HG03196 (cell line): ENCODE data around the gene MRPS6.

Experiments
- ATAC-seq: cut with Tn5 transposase; IDR thresholded peaks from one replicate; pipeline ENCODE4 v1.9.1; 2021; ENCODE audit not compliant: unreplicated experiment

The MRPS6 gene

GRCh38 chr21:34131586-34131985, 58.2 kb downstream of the MRPS6 start:
- ATAC-seq, result no peak

DNA sequence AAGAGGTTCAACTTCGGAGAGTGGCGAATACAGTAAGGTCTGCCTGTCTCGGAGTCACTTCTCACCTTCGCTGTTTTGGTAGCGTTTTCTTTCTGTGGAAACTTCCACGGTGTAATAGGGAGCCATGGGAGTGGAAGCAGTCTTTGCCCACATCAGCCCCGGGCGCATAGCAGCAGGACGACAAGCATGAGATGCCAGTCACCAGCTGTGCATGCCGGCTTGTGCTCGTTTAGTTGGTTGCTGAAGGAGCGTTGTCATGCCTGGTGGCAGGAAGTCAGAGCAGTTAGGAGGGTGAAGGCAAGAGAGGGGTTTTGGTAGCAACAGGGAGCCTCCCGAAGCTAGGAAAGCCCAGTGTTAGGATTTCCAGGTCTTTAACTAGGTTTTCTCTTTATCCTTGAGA, 58.8 kb downstream of the MRPS6 start:
- no peak for ATAC-seq

- no peak for ATAC-seq
These were observed 59.5 kb downstream of the MRPS6 start for GRCh38 chr21:34132926-34133325.

GRCh38 chr21:34133392-34133791, 60.0 kb downstream of the MRPS6 start:
- ATAC-seq, result no peak

- no peak for ATAC-seq
These were observed 60.4 kb downstream of the MRPS6 start for GRCh38 chr21:34133802-34134201.

- ATAC-seq, result no peak
These were observed 62.0 kb downstream of the MRPS6 start for GRCh38 chr21:34135330-34135729.

DNA sequence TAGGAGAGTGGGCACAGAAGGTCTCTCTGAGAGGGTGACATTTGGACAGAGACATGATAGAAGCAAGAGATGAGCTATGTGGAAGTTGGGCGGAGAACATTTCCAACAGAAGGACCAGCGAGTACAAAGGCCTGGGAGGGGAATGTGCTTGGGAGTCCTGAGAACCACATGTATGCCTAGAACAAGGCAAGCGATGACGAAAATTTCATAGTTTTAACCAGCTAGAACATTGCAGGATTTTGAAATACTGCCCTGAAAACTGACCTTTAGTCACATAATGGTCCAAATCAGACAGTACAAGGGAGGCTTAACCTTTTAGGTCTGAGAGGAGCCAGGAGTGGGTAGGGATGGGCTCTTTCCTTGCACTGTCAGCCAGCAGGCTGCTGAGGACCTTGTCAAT, 68.0 kb downstream of the MRPS6 start:
- ATAC-seq, result no peak

- no peak for ATAC-seq
These were observed 70.4 kb downstream of the MRPS6 start for GRCh38 chr21:34143685-34144182.

DNA sequence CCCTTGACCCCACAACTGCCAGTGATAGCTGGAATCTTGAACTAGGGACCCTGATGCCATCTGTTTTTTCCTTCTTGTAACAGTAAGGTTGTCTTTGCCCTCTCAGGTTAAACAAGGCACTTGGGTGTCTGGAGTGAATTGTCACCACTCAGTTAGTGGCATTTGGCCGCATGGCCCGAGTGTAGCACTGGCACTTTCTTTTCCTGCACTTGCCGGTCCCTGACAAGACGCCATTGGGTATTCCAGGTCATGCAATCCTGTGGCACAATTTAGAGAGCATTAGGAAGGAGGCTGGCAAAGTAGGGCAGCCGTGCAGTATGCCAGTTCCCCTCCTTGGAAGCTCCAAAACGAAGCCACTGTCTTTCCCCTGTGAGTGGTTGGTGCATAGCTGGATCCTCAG, 70.8 kb downstream of the MRPS6 start:
- ATAC-seq, result no peak

GRCh38 chr21:34147792-34148418, 74.5 kb downstream of the MRPS6 start:
- no peak for ATAC-seq

GRCh38 chr21:34148419-34148804, 75.0 kb downstream of the MRPS6 start:
- no peak for ATAC-seq

GRCh38 chr21:34148826-34149558, 75.6 kb downstream of the MRPS6 start:
- no peak for ATAC-seq

DNA sequence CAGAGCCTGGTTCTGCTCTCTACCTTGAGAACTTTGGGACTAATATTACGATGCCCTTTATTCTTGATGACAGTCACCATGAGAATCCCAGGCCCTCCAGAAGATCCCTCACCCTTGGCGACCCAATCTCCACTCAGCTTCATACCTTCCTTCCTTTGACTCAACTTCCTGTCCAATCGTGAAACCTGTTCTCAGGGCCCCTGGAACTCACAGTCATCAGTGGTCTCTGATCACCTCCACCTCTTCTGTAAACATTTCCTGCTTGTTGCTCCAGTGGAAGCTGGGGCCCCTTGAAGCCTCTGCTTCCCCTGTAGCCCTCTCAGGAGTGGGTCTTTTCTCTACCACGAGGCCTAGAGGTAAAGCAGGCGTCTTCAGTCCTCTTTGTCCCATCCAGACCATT, 79.1 kb downstream of the MRPS6 start:
- ATAC-seq, result no peak

GRCh38 chr21:34154878-34155277, 81.5 kb downstream of the MRPS6 start:
- no peak for ATAC-seq

- ATAC-seq, result no peak
These were observed 83.6 kb downstream of the MRPS6 start for GRCh38 chr21:34156957-34157356.

- ATAC-seq, result no peak
These were observed 84.1 kb downstream of the MRPS6 start for GRCh38 chr21:34157521-34157920.

DNA sequence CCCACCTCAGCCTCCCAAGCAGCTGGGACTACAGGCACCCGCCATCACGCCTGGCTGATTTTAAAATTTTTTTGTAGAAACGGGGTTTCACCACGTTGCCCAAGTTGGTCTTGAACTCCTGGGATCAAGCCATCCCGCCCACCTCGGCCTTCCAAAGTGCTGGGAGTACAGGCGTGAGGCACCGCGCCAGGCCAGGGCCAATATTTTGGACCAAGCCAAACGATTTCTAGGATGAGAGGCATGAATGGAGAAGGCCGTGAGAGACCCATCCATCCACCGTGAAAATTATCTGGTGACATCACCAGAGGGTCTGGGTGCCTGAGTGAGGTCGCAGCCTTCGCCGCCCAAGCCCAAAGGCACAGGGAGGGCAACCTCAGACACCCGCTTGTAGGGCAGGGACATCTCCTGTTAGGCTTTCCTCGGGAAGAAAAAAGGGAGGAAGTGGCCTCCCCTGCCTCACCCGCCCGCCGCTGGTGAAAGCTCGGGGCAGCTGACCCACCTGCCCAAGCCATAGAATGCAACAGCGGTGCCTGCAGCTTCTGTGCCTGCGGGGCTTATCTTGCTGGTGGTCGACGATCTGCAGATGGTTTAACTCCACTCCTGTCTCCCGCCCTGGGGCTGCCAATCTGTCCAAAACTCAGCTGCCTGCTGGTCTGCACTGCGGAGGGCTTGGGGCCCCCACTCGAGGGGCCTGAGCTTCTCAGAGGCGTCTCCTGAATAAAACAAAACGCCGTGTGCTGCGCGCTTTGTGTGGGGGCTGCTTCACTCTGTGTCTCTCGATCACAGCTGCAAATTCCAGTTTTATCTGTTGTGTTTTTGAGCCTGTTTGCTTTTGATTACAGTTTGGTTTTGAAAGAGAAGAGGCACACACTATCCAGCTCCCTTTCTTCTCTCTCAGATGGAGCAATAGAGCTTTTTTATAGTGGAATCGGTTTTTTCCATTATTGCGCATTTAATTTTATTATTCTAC, 85.8 kb downstream of the MRPS6 start:
- ATAC-seq, result no peak

DNA sequence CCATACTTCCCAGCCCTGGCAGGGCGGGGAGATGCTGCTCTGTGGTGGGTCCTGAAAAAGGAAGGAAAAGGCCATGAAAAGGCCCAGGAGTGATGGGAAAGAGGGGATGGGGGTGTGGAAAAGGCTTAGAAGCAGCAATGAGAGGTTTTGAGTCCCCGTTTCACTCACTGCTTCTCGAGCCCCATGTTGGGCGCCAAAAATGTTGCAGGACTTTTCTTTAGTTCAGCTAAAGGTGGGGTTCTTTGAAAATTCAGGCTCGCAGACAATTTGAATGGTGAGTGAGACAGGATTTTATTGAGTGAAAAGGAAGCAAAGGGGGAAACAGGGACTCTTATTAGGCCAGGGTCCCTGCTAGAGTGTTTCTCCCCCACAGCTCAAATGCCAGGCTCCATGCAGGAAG, 93.1 kb downstream of the MRPS6 start:
- ATAC-seq, result no peak

DNA sequence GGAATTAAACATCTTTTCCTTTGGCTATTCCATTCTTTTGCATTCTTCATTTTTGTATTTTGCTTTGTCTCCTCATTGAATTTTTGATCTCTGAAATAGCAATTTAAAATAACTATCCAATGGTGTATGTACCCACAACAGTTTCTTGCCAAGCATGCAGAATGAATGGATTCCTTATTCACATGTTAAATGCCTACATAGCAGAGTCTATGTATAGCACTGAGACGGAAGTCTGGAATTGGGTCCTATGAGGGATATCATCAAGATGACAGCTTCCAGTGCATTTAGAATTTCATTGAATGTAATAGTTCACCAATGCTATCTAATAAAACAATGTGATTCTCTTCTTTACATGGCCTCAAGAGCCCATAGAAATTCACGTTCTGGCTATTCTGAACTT, 97.5 kb downstream of the MRPS6 start:
- no peak for ATAC-seq

DNA sequence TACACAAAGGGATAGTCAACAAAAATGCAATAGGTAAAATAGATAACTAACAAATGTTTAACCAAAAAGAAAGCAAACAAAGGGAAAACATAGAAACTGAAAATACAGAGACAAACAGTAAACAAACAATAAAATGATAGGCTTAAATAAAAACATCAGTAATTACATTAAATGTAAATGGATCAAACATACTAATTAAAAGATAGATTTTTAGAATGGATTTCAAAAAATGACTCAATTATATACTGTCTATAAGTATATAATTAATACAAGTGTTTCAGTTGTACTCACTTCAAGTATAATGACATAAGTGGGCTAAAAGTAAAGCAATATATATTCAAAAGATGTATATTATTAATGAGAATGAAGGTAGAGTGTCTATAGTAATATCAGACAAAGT, 101.1 kb downstream of the MRPS6 start:
- ATAC-seq, result no peak

DNA sequence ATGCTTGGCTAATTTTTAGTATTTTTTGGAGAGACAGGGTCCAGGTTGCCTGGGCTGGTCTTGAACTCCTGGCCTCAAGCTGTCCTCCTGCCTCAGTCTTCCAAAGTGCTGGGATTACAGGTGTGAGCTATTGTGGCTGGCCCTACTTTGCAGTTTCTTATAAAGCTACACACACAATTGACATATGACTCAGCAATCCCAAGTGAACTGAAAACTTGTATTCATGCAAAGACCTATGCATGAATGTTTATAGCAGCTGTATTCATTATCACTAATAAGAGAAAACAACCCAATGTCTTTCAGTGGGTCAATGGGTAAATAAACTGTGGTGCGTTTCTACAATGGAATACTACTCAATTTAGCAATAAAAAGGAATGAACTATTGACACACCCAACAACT, 103.1 kb downstream of the MRPS6 start:
- ATAC-seq, result no peak
